SHP77 treated with DMSO at 0.1 percent for 48 hours (cell line): ENCODE results near the gene CSTPP1.
"Not testable (repeated sequence)": the region's sequence is repeated elsewhere in the genome, so short reads cannot be mapped to it uniquely, and the experiment has no call there.

Source experiments
- DNase-seq: peaks from one replicate; lab custom pipeline; 2025; lab: John Stamatoyannopoulos, UW

Gene CSTPP1

GRCh38 chr11:47181271-47181670 lies 244.7 kb downstream of the CSTPP1 start:
- no peak for DNase-seq

DNA sequence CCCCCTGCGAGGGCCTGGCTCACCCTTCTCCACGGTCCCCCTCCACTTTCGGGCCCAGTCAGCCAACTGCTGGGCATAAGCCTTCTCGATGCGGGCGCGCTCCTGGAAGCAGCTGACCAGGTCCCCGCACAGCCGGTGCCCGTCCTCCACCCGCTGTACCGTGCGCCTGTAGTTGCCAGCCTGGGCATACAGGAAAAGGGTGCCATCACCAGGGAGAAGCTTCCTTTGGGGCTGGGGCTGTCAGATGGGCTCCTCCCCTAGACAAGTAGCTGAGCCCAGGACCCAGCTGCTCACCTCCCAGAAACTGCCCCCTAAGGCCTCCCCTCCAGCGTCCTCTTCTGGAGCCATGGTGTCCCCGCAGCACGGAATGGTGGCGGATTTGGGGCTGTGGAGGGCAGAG lies 245.8 kb downstream of the CSTPP1 start:
- DNase-seq: no peak

DNA sequence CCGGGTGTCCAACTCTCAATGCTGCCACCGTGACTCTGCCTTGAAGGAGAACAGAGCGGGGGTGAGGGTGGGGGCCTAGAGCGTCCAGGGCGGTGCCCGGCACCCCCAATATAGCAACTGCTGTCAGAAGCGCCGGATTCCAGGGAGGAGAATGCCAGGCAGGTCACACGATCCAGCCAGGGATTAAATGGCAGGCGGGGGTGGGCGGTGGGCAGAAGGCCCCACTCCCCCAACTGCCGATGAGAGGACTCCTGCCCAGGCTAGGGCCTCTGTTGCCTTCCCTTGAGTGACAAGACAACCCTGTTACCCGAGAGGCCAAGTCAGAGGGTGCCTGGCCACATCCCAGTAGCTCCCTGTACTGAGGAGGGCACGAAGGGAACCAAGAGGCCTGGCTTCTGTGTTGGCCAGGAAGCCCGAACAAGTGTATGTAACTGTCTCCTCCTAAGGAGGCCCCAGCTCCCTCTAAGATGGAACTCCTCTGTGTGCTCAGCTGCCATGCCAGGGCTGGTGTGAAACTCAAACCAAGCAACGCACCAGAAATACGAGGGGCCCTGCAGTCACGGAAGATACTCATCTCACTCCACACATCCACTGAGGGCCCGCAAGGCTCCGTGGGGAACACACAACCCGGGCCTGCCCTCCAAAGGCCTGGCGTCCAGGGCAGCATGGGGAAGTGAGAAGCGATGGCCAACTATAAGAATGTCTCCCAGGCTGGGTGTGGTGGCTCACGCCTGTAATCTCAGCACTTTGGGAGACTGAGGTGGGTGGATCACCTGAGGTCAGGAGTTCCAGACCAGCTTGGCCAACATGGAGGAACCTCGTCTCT lies 246.7 kb downstream of the CSTPP1 start:
- no peak for DNase-seq

DNA sequence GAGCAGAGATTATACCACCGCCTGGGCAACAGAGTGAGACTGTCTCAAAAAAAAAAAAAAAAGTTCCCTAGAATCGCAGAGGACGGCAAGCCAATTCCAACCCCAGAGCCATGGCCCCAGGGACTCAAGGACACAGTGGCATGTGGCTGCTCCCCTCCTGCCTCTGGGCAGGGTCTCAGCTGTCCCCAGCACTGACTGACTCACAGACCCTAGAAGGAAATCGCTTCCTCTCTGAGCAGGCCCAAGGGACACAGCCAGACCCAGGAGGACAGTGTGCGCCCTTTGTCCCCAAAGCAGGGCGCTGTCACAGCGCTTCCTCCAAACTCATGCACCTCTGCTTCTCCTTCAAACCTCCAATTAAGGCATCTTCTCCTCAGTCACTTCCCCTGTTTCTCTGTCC lies 247.4 kb downstream of the CSTPP1 start:
- DNase-seq: no peak

DNA sequence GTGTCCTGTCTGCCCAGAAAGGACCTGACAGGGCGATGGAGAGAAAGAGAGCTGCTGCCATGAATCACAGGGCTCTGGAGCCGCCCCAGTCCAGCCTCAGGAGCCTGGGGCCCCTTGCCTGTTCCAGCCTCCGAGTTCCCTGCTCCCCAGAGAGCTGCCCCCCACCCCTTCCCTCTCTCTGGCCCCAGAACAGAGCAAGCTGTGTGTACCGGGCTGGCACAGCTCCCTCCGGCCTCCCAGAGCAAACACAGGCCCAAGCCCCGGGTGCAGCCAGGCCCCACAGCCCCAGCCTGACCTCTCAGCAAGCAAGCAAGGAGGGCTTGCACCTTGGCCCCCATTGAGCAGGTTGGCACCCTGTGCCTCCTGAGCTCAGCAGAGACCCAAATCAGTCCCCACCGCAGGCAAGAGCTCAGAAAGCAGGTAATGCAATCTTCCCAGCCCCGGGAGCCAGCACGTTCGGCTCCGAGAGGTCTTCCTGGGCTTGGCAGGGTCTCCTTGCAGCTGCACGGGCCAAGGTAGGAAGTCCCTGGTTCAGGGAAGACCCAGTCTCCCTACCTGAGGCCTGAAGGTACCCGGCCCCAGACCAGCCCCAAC lies 248.2 kb downstream of the CSTPP1 start:
- DNase-seq: no peak

DNA sequence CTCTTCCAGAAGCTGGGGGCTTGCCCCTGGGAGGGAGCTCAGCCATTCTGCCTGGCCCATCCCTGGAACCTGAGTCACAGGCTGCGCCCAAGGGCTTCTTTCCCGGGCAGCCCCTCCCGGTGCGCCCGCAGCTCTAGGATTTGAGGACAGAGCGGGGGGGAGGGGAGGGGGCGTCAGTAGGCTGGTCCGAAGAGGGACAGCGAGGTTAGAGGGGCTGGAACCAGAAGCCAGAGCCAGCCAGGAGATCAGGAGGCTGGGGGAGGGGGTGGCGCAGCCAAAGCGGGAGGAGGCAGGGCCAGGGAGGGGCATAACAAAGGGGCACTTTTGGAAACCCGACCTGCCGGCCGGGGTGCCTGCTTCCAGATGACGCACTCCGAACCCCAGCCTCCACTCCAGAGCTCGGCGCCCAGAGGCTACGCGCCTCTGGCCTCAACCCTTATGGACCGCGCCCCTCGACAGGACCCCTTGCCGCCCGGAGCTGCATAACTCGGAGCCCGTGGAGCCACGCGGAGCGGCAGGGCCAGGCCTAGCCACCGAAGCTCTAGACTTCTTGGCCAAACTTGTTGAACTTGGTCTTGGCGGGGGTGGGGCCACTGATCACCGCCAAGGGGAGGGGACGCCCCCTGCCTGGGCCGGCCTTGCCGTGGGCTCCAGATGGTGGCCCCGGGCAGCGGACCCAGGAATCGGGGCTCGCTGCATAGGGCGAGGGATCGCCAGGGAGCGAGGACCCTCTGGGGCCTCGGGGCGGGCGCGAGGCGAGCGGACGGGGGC lies 248.9 kb downstream of the CSTPP1 start:
- DNase-seq: no peak

DNA sequence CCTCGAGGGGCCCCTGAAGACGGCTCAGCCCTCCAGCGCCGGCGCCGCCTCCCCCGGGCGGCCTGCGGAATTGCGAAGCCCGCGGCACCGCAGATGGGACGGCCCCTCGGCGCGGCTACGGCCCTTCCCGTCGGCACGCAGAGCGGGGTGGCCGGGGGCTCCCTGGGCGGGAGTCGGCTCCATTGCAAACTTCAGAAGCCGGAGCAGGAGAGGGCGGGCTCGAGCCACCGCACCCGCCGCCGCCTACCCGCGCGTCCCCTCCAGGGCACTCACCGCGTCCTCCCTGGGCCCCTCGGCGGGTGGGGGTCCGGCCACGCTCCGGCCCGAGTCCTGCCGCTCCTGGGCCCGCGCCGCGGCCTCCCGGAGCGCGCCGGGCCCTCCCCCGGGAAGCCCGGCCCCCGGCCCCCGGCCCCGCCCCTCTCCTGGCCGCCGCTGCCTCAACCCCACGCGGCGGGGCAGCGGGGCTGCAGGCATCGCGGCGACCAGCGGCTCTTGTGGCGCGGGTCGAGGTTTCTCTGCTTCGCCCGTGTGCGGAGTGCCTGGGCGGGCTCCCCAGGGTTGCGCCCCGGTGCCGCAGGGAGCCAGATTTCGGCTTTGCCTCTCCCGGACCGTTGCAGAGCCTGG lies 249.6 kb downstream of the CSTPP1 start, which contains the start of gene PACSIN3:
Gene PACSIN3, minus strand, starts transcription at position 359 of the 624 bp plus-strand sequence. CDS start 3,707 bp downstream, outside the sequence.
- DNase-seq: no peak

DNA sequence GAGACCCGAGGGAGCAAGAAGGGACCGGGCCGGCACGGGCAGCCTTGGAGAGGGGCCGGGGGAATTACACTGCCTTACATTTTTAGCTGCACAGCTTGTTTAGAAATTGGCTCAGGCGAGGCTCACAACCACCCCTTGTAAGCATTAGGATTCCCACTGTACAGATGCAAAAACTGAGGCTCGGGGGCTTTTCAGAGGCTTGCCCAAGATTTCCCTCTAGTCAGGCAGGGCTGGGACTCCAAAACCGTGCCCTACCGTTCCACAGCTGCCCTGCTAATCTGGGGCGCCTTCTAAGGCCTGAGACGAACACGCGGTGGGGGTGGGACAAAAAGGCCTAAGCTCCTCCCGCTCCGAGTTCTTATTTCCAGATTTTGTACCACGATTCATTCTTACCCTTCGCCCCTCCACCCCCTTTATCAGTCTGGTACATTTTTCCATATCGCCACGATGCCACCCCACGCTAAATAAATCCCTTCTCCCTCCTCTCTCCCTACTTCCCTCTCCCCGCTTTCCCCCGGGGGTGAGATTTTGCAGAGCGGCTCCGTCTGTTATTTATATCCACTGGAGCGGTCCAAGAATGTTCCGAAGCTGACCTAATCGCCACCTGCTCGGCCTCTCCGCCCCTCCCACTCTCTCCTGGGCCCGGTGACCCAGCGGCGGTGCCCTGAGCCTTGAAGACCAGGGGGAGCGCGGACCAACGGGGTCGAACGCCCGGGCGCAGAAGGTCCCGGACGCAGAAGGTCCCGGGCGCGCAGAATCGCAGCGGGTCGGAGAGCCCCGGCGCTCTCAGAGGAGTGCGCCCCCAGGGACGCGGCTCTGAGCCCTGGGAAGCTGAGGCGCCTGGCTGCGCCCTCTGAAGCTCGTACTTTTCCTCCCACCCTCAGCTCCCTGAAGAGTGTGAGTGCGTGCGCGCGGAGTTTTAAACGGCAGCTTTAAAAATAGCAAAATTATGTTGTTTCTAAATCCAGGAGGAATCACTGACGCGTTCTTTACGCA lies 250.4 kb downstream of the CSTPP1 start:
- DNase-seq: no peak

DNA sequence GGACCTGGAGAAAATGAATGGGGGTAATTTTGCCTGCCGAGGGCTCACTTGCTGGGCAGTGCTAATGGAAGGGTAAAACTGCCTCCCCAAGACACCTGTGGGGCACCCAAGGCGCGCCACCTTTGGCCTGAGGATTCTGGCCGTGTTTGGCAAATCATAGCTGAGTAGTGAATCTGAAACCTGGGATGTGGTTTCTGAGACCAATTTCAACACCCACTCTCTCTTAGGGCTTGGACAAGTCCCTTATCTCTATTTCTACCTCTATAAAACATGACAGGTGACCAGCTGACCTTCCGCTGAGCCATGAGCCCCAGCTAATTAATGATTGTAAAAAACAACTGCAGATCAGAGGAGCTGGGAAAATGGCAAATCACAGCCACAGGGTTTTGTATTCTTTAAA lies 251.2 kb downstream of the CSTPP1 start:
- no peak for DNase-seq

DNA sequence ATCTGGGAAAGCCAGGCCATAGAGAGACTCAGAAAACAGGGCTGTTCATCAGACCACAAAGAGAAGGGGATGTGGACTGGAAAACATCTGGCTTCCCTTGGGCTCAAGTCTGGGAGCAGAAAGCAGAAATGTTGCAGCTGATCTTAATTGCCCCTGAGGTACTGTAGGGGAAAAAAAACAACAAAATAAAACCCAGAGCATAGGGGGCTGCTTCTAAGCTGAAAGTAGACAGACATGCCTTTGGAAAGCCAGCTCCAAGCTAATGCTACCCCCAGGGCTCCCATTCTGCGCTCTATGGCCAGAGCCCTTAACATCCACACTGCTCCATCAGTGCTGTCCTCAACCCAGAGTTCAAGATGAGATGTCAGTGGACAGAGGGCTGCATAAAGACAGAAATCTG lies 251.7 kb downstream of the CSTPP1 start:
- no peak for DNase-seq

GRCh38 chr11:47189100-47189834 lies 252.7 kb downstream of the CSTPP1 start:
- DNase-seq: no peak

DNA sequence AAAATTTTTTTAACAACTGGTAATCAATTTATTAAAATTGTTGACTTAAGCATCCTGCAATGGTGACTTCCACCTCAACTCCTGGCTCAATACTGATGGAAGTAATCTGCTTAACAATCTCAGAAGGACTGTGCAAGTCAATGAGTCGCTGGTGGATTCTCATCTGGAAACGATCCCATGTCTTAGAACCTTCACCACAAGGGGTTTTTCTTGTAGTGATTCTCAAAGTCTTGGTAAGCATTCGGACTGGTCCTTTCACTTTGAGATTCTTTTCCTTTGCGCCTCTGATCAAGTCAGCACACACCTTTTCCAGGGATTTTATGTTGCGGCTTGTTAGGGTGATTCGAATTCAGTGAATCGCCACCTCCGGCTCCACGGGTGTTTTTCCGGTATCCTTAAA lies 254.6 kb downstream of the CSTPP1 start:
- not testable (repeated sequence) for DNase-seq

- DNase-seq: no peak
Observed at GRCh38 chr11:47192111-47192510, 255.6 kb downstream of the CSTPP1 start.

GRCh38 chr11:47198161-47198560 lies 261.6 kb downstream of the CSTPP1 start:
- not testable (repeated sequence) for DNase-seq

DNA sequence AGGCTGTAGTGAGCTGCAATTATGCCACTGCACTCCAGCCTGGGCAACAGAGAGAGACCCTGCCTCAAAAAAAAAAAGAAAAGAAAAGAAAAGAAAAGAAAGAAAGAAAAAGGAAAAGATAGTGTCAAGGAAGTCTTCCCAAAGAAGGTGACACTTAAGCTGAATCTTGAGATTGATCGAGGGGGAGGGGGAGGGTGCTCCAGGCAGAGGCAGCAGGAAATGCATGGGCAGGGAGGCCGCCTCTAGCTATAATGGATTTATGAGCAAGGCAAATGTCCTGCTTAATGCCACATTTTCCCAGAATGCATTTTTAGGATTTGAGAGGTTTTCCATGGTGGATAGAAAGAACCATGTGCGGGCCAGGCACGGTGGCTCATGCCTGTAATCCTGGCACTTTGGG lies 264.5 kb downstream of the CSTPP1 start:
- no peak for DNase-seq

DNA sequence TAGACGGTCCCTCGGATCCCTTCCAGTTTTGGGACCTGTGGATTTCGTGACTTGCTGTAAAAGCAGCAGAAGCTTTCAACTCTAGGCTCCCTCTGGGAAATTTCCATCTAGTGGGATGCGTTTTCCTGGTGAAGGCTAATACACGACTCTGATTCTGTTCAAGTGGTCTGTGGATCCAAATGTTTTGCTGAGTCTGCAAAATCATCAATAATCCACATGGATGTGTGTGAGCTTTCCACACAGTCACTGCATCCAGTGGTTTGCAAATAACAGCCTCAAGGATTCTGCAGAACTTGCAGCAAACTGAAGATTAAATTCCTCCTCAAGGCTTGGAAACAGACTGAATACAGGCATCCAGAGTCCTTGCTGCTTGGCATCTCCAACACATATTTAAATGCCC lies 266.0 kb downstream of the CSTPP1 start:
- no peak for DNase-seq

GRCh38 chr11:47204637-47204989 lies 268.1 kb downstream of the CSTPP1 start:
- no peak for DNase-seq

- not testable (repeated sequence) for DNase-seq
Observed at GRCh38 chr11:47206577-47206976, 270.0 kb downstream of the CSTPP1 start.

DNA sequence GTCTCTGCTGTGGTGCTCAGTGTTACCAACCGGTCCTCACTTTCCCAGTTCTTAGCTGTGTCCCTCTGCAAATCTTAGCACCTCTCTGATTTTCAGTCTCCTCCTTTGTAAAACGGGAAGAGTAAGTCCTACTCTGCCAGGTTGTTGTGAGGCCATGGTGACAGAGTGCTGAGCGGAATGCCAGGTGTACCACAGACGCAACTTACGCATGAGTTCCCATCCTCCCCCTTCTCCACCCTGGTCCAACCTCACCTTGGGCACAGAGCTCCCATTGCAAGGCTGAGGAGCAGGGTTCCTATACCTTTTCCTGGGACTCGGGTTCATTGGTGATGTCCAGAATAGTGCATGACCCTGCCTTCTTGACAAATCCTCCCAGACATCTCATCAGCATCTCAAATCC lies 270.9 kb downstream of the CSTPP1 start:
- DNase-seq: no peak

DNA sequence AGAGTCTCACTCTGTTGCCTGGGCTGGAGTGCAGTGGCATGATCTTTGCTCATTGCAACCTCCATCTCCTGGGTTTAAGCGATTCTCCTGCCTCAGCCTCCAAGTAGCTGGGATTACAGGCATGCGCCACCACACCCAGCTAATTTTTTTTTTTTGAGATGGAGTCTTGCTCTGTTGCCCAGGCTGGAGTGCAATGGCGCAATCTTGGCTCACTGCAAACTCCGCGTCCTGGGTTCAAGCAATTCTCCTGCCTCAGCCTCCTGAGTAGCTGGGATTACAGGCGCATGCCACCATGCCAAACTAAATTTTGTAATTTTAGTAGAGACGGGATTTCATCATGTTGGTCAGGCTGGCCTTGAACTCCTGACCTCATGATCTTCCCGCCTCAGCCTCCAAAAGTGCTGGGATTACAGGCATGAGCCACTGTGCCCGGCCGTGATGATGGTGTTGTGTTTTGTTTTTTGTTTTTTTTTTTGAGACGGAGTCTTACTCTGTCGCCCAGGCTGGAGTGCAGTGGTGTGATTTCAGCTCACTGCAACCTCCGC lies 271.5 kb downstream of the CSTPP1 start:
- DNase-seq: not testable (repeated sequence)
